NCI-H146 treated with DMSO at 0.1 percent for 48 hours (cell line): ENCODE data around the gene HTR1D.

ENCODE experiments used
- DNase-seq: peaks from one replicate; lab custom pipeline; 2025; ENCODE audit not compliant: unreplicated experiment; lab: John Stamatoyannopoulos, UW

The HTR1D gene

GRCh38 chr1:23152966-23153684, 64.2 kb downstream of the HTR1D start:
- no peak for DNase-seq

DNA sequence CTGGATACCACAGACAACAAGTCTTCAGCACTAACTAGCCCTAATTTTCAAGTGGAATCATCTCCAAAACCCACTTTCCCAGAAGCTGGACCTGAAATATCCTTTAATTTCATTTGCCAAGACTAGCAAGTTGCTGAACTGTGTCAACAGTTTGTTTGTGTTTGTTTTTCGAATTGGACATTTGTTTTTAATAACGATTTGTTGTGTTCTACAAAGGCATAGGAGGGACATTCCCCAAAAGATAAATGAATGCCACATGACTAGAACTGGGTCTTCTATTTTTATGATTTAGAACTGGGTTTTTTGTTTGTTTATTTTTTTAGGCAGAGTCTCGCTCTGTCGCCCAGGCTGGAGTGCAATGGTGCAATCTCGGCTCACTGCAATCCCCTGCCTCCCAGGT, 66.6 kb downstream of the HTR1D start:
- no peak for DNase-seq

DNA sequence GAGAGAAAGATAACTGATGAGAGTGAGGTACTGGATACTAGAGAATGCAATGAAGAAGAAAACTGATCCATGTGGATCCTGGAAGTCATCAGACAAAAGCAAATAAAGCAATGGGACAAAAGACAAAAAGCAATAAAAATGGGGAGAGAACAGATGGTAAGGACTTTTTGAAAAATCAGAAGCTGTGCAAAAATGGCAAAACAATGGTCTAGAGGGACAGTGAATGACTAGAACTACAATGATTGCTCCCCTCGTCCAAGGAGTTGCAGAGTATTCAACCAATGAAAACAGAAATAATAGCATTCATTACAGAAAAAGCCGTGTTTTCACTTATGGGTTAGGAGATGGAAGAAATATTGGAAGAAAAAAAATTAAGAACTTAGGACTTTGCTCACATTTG, 67.2 kb downstream of the HTR1D start:
- DNase-seq = no peak

GRCh38 chr1:23149114-23149513, 68.2 kb downstream of the HTR1D start:
- no peak for DNase-seq

DNA sequence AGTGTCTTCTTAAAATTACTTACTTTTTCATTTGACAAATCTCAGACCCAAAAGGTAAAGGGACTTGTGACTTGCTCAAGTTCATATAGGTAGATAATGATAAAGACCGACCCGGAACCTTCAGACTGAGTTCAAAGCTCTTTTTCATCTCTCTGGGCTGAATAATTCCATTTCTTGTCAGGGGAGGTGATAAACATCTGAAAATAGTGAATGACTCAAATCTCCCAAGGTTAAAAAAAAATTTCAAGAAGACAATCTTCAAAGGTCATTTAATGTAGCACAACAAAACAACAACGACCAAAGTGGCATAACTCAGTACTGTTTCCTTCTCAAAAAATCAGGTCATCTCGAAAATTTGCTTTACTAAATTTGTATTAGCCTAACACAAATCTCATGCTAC, 69.2 kb downstream of the HTR1D start:
- DNase-seq = no peak
